ENCODE data around the gene PRR15L.
"Not testable (repeated sequence)": the region's sequence is repeated elsewhere in the genome, so short reads cannot be mapped to it uniquely, and the experiment has no call there.

The PRR15L gene

DNA sequence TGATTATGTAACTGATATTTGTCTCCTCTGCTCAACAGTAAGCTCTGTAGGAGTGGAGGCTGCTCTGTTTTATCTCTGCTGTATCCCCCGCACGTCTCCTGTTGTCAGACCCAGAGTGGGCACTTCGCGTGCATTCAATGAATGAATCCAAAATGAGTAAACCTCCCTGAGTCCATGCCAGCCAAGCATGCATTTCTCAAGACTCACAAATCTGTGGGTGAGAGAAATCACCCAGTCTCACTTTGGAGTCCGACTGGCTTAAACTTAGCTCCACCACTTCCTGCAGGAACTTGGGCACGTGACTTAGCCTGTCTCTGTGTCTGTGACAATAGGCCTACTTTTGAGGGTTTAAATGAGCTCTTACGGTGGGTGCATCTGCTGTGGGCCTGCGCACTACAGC lies 12.6 kb downstream of the PRR15L start:
- Histone ChIP-seq H3K9ac (ENCODE audit: low read length) (no peak overlapping the region), H3K36me3 (ENCODE audit: control insufficient read depth, low read depth, low read length) (no peaks in the 10 kb centered on the region), H3K9me3 (ENCODE audit: control insufficient read depth, low read depth, low read length) (no peaks in the 10 kb centered on the region), H3K4me1 (ENCODE audit: control insufficient read depth, low read depth, low read length) (peaks cover 8% of the 10 kb centered on the region), H3K27ac (ENCODE audit: low read length) (no peak overlapping the region), H3K27me3 (ENCODE audit: control insufficient read depth, insufficient read depth, low read length) (peaks cover 17% of the 10 kb centered on the region), H3K4me3 (ENCODE audit: low read length) (no peak overlapping the region)

DNA sequence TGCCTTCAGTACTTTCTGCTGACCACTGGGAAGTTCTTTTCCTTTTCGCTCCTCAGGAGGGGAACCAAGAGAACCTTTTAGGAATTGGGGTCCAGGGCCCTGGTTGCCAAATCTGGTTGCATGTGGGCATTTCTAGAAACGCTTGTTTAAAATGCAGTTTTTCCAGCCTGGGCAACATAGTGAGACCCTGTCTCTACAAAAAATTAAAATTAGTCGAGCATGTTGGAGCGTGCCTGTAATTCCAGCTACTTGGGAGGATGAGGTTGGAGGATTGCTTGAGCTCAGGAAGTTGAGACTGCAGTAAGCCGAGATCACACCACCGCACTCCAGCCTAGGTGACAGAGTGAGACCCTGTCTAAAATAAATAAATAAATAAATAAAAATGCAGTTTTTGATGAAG lies 15.1 kb downstream of the PRR15L start:
- no peaks in the 10 kb centered on the region for H3K36me3 ChIP-seq (ENCODE audit: control insufficient read depth, low read depth, low read length)
- H3K27me3 ChIP-seq (ENCODE audit: control insufficient read depth, insufficient read depth, low read length) = peaks cover 19% of the 10 kb centered on the region
- no peak overlapping the region for H3K9ac ChIP-seq (ENCODE audit: low read length)
- H3K9me3 ChIP-seq (ENCODE audit: control insufficient read depth, low read depth, low read length) = no peaks in the 10 kb centered on the region
- peak overlapping the region; percentile 50 for H3K4me3 ChIP-seq (ENCODE audit: low read length)
- no peak overlapping the region for H3K27ac ChIP-seq (ENCODE audit: low read length)
- no peaks in the 10 kb centered on the region for H3K4me1 ChIP-seq (ENCODE audit: control insufficient read depth, low read depth, low read length)

DNA sequence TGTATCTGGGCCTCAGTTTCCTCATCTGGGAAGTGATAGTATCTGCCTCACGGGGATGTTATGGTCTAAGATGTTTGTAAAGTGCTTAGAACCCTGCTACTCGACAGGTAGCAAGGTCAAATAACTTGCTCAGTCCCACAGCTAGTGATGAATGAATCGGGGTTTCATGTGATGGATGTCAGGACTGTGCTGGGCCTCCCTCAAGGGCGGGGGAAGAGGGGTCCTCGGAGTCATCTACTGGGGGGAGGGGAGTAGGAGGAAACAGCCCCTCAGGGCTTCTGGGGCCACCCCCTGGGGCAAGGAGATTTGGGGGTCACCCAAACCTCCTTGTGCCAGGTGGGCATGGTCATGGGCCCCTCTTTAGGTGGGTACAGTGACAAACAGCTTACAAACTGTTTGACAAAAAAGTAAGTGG lies 15.6 kb downstream of the PRR15L start:
- no peaks in the 10 kb centered on the region for H3K9me3 ChIP-seq (ENCODE audit: control insufficient read depth, low read depth, low read length)
- peak overlapping the region; percentile 50 for H3K4me3 ChIP-seq (ENCODE audit: low read length)
- H3K36me3 ChIP-seq (ENCODE audit: control insufficient read depth, low read depth, low read length) = no peaks in the 10 kb centered on the region
- no peak overlapping the region for H3K27ac ChIP-seq (ENCODE audit: low read length)
- peaks cover 19% of the 10 kb centered on the region for H3K27me3 ChIP-seq (ENCODE audit: control insufficient read depth, insufficient read depth, low read length)
- no peak overlapping the region for H3K9ac ChIP-seq (ENCODE audit: low read length)
- no peaks in the 10 kb centered on the region for H3K4me1 ChIP-seq (ENCODE audit: control insufficient read depth, low read depth, low read length)

DNA sequence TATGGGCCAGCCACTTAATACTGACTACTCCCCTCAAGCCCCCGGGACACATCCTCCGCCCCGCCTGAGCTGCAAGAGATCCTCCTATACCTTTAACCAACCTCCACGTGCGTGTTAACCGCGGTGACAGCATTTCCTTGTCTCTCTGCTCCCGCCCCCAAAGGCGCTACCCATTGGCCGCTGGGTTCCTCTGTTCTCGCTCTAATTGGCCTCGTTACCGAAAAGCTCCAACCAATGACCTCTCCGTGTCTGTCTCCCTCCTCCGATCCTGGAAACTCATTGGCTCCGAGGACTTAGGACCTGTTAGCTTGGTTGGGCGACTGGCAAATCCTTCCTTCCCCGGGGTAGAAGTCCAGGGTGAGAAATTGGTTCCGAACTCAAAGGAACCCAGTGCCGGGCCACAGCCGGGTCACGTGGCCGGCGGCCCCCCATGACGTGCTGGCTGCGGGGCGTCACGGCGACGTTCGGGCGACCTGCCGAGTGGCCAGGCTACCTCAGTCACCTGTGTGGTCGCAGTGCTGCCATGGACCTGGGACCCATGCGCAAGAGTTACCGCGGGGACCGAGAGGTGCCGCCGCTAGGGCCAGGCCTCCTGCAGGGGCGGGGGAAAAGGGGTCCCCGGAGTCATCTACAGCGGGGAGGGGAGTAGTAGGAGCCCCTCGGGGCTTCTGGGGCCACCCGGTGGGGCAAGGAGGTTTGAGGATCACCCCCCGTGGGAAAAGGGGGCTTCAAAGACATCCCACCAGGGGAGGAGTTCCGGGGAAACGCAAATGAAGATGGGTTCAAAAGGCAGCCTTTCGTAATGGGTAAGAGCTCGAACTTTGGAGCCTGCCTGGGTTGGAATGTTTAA lies 16.2 kb downstream of the PRR15L start, which contains the start of gene PNPO:
TSS of gene PNPO (plus strand) at position 326 of the 850 bp plus-strand sequence. CDS start at position 431, 105 bp downstream.
- H3K4me3 ChIP-seq (ENCODE audit: low read length) = peak within 1 kb of the TSS; percentile 50
- no peaks in the 10 kb centered on the region for H3K4me1 ChIP-seq (ENCODE audit: control insufficient read depth, low read depth, low read length)
- no peak within 1 kb of the TSS for H3K27ac ChIP-seq (ENCODE audit: low read length)
- H3K36me3 ChIP-seq (ENCODE audit: control insufficient read depth, low read depth, low read length) = no peaks in the 10 kb centered on the region
- no peak within 1 kb of the TSS for H3K9ac ChIP-seq (ENCODE audit: low read length)
- no peaks in the 10 kb centered on the region for H3K9me3 ChIP-seq (ENCODE audit: control insufficient read depth, low read depth, low read length)
- peaks cover 19% of the 10 kb centered on the region for H3K27me3 ChIP-seq (ENCODE audit: control insufficient read depth, insufficient read depth, low read length)

DNA sequence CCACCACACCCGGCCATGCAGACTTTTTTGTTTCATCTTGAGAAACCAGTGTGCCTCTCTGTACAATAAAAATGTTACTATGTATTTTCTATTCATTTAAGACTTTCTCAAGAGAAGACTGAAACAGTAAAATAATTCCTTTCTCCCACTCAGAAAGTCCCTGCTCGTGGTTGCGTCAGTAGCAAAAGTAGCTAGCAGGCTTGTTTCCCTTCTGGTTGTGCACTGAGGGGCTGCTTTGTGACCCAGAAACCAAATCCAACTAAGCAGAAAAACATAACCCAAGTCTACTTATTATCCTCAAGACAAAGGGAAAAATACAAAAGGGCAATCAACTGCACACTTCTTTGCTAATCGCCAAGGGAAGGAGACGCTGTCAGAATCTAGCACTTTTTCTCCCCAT lies 19.7 kb downstream of the PRR15L start:
- Histone ChIP-seq H3K4me1 (ENCODE audit: control insufficient read depth, low read depth, low read length) (no peaks in the 10 kb centered on the region), H3K36me3 (ENCODE audit: control insufficient read depth, low read depth, low read length) (no peaks in the 10 kb centered on the region), H3K4me3 (ENCODE audit: low read length) (no peak overlapping the region), H3K27me3 (ENCODE audit: control insufficient read depth, insufficient read depth, low read length) (peaks cover 19% of the 10 kb centered on the region), H3K9me3 (ENCODE audit: control insufficient read depth, low read depth, low read length) (no peaks in the 10 kb centered on the region), H3K9ac (ENCODE audit: low read length) (no peak overlapping the region), H3K27ac (ENCODE audit: low read length) (no peak overlapping the region)

DNA sequence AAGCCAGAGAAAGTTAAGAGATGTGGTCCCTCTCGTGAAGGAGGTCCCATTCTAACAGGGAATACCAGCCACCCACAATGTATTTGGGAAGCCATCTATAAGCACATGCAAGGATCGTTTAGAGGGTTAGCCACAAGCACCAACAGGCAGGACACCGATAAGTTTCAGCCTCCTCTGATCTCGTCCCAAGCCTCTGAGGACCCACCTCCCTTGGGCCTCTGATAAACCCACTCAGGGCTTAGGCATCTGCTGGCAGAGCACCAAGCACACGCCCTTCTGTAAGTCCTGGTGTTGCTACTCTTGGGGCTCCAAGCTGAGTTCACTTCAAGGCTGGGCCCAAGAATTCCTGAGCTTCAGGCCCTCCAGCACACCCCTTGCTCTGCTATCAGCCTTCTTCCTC lies 21.7 kb downstream of the PRR15L start:
- no peak overlapping the region for H3K4me3 ChIP-seq (ENCODE audit: low read length)
- no peaks in the 10 kb centered on the region for H3K4me1 ChIP-seq (ENCODE audit: control insufficient read depth, low read depth, low read length)
- no peak overlapping the region for H3K9ac ChIP-seq (ENCODE audit: low read length)
- H3K9me3 ChIP-seq (ENCODE audit: control insufficient read depth, low read depth, low read length) = no peaks in the 10 kb centered on the region
- no peak overlapping the region for H3K27ac ChIP-seq (ENCODE audit: low read length)
- peaks cover 11% of the 10 kb centered on the region for H3K27me3 ChIP-seq (ENCODE audit: control insufficient read depth, insufficient read depth, low read length)
- H3K36me3 ChIP-seq (ENCODE audit: control insufficient read depth, low read depth, low read length) = no peaks in the 10 kb centered on the region

DNA sequence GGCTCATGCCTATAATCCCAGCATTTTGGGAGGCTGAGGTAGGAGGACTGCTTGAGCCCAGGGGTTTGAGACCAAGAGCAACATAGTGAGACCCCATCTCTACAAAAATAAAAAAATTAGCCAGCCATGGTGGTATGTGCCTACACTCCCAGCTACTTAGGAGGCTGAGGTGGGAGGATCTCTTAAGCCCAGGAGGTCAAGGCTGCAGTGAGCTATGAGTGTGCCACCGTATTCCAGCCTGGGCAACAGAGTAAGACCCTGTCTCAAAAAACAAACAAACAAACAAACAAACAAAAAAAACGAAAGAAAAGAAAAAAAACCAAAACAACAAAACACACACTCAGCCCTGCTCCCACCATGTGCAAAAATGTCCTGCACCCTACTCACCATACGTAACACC lies 22.2 kb downstream of the PRR15L start:
- H3K27me3 ChIP-seq (ENCODE audit: control insufficient read depth, insufficient read depth, low read length); H3K4me3 ChIP-seq (ENCODE audit: low read length); H3K27ac ChIP-seq (ENCODE audit: low read length); H3K9ac ChIP-seq (ENCODE audit: low read length); H3K4me1 ChIP-seq (ENCODE audit: control insufficient read depth, low read depth, low read length); H3K9me3 ChIP-seq (ENCODE audit: control insufficient read depth, low read depth, low read length); H3K36me3 ChIP-seq (ENCODE audit: control insufficient read depth, low read depth, low read length): not testable (repeated sequence)

DNA sequence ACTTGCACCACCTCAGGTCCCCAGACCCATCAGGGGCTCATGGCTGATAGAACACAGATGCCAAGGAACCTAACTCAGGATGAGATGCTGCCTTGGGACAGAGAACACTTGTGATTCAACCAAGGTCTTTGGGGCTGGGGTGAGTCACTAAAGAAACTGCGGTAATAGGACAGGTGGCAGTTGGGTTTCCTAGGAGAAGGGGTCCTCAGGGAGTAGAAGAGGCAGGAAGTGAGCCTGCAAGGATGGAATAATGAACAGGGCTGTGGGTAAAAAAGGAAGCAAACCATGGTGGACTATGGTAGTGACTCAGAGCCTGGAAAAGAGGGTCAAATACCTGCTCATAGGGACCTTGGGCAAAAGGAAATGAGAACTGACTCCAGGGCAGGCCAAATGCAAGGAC lies 22.8 kb downstream of the PRR15L start:
- H3K4me3 ChIP-seq (ENCODE audit: low read length) = no peak overlapping the region
- peaks cover 3% of the 10 kb centered on the region for H3K36me3 ChIP-seq (ENCODE audit: control insufficient read depth, low read depth, low read length)
- no peaks in the 10 kb centered on the region for H3K9me3 ChIP-seq (ENCODE audit: control insufficient read depth, low read depth, low read length)
- H3K4me1 ChIP-seq (ENCODE audit: control insufficient read depth, low read depth, low read length) = no peaks in the 10 kb centered on the region
- no peak overlapping the region for H3K9ac ChIP-seq (ENCODE audit: low read length)
- no peaks in the 10 kb centered on the region for H3K27me3 ChIP-seq (ENCODE audit: control insufficient read depth, insufficient read depth, low read length)
- no peak overlapping the region for H3K27ac ChIP-seq (ENCODE audit: low read length)

DNA sequence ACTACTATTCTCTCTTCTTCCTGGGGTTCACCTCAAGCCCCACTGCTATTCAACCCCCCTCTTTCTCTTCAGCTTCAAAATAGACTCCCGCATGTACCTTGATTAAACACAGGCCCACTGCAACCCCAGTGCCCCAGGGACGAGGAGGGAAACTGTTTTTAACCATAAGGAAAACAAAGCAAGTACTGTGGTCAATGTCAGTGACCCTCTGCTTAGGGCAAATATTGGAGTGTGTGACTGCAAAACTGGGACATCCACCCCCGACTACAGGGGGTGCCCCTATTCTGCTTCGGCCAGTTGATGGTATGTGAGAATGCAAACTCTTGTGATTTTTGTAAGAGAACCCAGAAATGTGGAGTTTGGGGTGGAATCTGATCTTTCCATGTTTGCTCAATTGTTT lies 25.8 kb downstream of the PRR15L start:
- H3K4me1 ChIP-seq (ENCODE audit: control insufficient read depth, low read depth, low read length) = no peaks in the 10 kb centered on the region

DNA sequence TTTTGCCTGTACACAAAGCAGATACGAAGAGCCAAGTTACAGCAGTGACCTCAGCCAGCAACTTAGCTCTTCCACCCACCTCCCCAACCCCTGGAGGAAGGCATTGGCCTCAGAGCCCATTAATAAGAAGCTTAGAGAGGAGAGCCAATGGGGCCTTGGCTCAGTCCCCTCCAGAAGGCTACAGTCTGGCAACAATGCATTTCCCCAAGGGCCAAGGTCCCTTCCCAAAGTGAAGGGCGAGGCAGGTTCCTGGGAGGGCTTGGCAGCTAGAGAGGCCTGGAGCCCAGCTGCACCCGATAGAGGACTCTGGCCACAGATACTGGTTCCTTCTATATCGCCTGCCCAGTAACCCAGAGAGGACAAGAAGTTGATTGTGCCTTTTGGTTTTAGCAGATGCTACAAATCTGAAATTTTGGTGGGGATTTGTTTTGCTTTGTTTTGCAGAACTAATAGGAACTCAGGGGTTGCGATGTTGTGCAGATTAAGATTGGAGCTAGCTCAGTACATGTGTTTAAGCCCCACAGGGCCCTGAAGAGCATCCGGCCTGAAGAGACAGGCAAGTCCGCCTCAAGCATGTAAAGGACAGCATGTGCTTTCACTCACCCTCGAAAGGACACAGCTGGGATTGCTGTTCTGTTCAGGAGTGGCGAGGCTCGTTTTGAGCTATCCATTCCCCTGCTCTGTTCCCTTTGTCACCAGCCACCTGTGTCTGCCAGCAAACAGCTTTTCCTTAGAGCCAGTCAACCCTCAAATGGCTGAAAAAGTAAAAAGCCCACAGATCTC lies 28.3 kb downstream of the PRR15L start:
- Histone ChIP-seq H3K27me3 (ENCODE audit: control insufficient read depth, insufficient read depth, low read length) (no peaks in the 10 kb centered on the region), H3K36me3 (ENCODE audit: control insufficient read depth, low read depth, low read length) (peaks cover 17% of the 10 kb centered on the region), H3K9me3 (ENCODE audit: control insufficient read depth, low read depth, low read length) (no peaks in the 10 kb centered on the region), H3K27ac (ENCODE audit: low read length) (no peak overlapping the region), H3K9ac (ENCODE audit: low read length) (no peak overlapping the region), H3K4me3 (ENCODE audit: low read length) (no peak overlapping the region), H3K4me1 (ENCODE audit: control insufficient read depth, low read depth, low read length) (no peaks in the 10 kb centered on the region)

More for the DNA sequence above, 25.8 kb downstream of the PRR15L start:
- no peak overlapping the region for H3K9ac ChIP-seq (ENCODE audit: low read length)
- H3K27ac ChIP-seq (ENCODE audit: low read length) = no peak overlapping the region
- H3K27me3 ChIP-seq (ENCODE audit: control insufficient read depth, insufficient read depth, low read length) = no peaks in the 10 kb centered on the region
- no peak overlapping the region for H3K4me3 ChIP-seq (ENCODE audit: low read length)
- no peaks in the 10 kb centered on the region for H3K9me3 ChIP-seq (ENCODE audit: control insufficient read depth, low read depth, low read length)
- H3K36me3 ChIP-seq (ENCODE audit: control insufficient read depth, low read depth, low read length) = peaks cover 4% of the 10 kb centered on the region

DNA sequence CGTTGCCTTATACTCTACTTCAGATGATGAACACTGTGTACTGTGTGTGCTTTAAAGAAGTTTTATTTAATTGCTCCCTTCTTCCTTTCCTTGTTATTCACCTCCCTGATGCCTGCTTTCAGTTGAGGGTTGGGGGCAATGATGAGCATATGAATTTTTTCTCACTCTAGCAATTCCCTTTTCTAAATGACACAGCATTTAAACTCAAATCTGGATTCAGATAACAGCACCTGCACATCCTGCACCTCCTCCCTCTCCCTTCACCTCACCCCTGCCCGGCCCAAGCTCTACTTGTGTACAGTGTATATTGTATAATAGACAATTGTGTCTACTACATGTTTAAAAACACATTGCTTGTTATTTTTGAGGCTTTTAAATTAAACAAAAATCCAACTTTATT lies 29.3 kb downstream of the PRR15L start:
- Histone ChIP-seq H3K27ac (ENCODE audit: low read length) (no peak overlapping the region), H3K27me3 (ENCODE audit: control insufficient read depth, insufficient read depth, low read length) (no peaks in the 10 kb centered on the region), H3K9ac (ENCODE audit: low read length) (no peak overlapping the region), H3K36me3 (ENCODE audit: control insufficient read depth, low read depth, low read length) (peaks cover 20% of the 10 kb centered on the region), H3K4me3 (ENCODE audit: low read length) (no peak overlapping the region), H3K9me3 (ENCODE audit: control insufficient read depth, low read depth, low read length) (no peaks in the 10 kb centered on the region), H3K4me1 (ENCODE audit: control insufficient read depth, low read depth, low read length) (no peaks in the 10 kb centered on the region)
